SK-N-SH (cell line): Measurements from ENCODE around the gene RAPGEF4. TPM values are rescaled to one million over a fixed set of nuclear protein-coding genes. Genes with fewer than 3 reads are reported as not detected.

ENCODE experiments used
- CTCF ChIA-PET: fragments of 300-600, 350-600 bp; formaldehyde crosslinking; extraction: SDS; loops from one replicate; lab custom pipeline; 2021; lab: Yijun Ruan, JAX
- POLR2A ChIA-PET: fragments of 350-600 bp; sonication (Branson Sonifier 250); formaldehyde crosslinking; extraction: SDS; loops from one replicate; lab custom pipeline; 2020; ENCODE audit warnings: antibody characterized with exemption, inconsistent platforms; lab: Yijun Ruan, JAX
- DNase-seq: peaks from one replicate; pipeline ENCODE4 v3.0.0; 2012
- H2AFZ ChIP-seq: fragments of 200-600 bp; sonication (generic); 2 replicates; pipeline ENCODE4 v1.8.1; 2016; ENCODE audit warnings: antibody characterized with exemption, mild to moderate bottlenecking, low read depth
- H3F3A ChIP-seq: fragments of 200-600 bp; sonication (generic); replicated peaks from 2 replicates; pipeline ENCODE3; 2016; ENCODE audit warnings: antibody characterized with exemption, mild to moderate bottlenecking; ENCODE audit not compliant: insufficient read depth
- H3K27ac ChIP-seq, 2 experiments: fragments of 200-500 bp in 1 of 2; fragments of 200-600 bp in 1 of 2; sonication (Bioruptor generic) in 1 of 2; sonication (generic), shearing (Covaris generic) in 1 of 2; 2 replicates each; pipeline versions ENCODE4 v1.5.1 to v1.6.1; 2014 to 2016; ENCODE audit warnings: low read depth in 2 of 2, inconsistent platforms in 1 of 2, low read length in 1 of 2, mild to moderate bottlenecking in 1 of 2, mixed read lengths in 1 of 2
- H3K27me3 ChIP-seq: fragments of 200-600 bp; sonication (generic), shearing (Covaris generic); 2 replicates; pipeline ENCODE4 v1.6.1; 2016; ENCODE audit warnings: mixed run types; ENCODE audit not compliant: insufficient read depth
- H3K36me3 ChIP-seq, 2 experiments: fragments of 200-500 bp in 1 of 2; fragments of 200-600 bp in 1 of 2; sonication (Bioruptor generic) in 1 of 2; sonication (generic) in 1 of 2; replicated peaks in 1 of 2; 2 replicates each; pipeline versions ENCODE3 to v1.5.1; 2014 to 2016; ENCODE audit warnings: low read length in 1 of 2, mild to moderate bottlenecking in 1 of 2; ENCODE audit not compliant: insufficient read depth in 2 of 2, control insufficient read depth in 1 of 2
- H3K4me1 ChIP-seq, 2 experiments: fragments of 200-500 bp in 1 of 2; fragments of 200-600 bp in 1 of 2; sonication (Bioruptor generic) in 1 of 2; sonication (generic), shearing (Covaris generic) in 1 of 2; 2 replicates each; pipeline versions ENCODE4 v1.5.1 to v1.6.1; 2014 to 2016; ENCODE audit warnings: low read depth in 1 of 2, low read length in 1 of 2, mixed run types in 1 of 2; ENCODE audit not compliant: insufficient read depth in 2 of 2, control insufficient read depth in 1 of 2
- H3K4me2 ChIP-seq: fragments of 200-600 bp; sonication (generic), shearing (Covaris generic); 2 replicates; pipeline ENCODE4 v1.6.1; 2017; ENCODE audit warnings: mixed run types
- H3K4me3 ChIP-seq, 2 experiments: fragments of 200-500 bp in 1 of 2; fragments of 200-600 bp in 1 of 2; sonication (Bioruptor generic) in 1 of 2; sonication (generic), shearing (Covaris generic) in 1 of 2; 2 replicates each; pipeline versions ENCODE4 v1.5.1 to v1.8.1; 2014 to 2016; ENCODE audit warnings: low read depth in 2 of 2, inconsistent platforms in 1 of 2, low read length in 1 of 2, mild to moderate bottlenecking in 1 of 2, mixed read lengths in 1 of 2, moderate library complexity in 1 of 2
- H3K79me2 ChIP-seq: fragments of 200-600 bp; sonication (generic); 2 replicates; pipeline ENCODE4 v1.8.1; 2017; ENCODE audit warnings: mild to moderate bottlenecking; ENCODE audit not compliant: insufficient read depth
- H3K9ac ChIP-seq: fragments of 200-600 bp; sonication (generic); 2 replicates; pipeline ENCODE4 v1.6.1; 2017; ENCODE audit warnings: mixed run types
- H3K9me2 ChIP-seq: fragments of 200-600 bp; sonication (generic); 2 replicates; pipeline ENCODE4 v1.6.1; 2017; ENCODE audit warnings: mixed run types
- H3K9me3 ChIP-seq: fragments of 200-600 bp; sonication (generic); 2 replicates; pipeline ENCODE4 v1.6.1; 2017; ENCODE audit warnings: mixed run types, mild to moderate bottlenecking, moderate library complexity
- H4K20me1 ChIP-seq: fragments of 200-600 bp; sonication (generic); 2 replicates; pipeline ENCODE4 v1.6.1; 2017; ENCODE audit warnings: mild to moderate bottlenecking, mixed run types; ENCODE audit not compliant: insufficient read depth
- CHD2 ChIP-seq: fragments of 150-350 bp; IDR thresholded peaks from 2 replicates; pipeline ENCODE4 v1.6.1; 2018; ENCODE audit warnings: low read length; ENCODE audit not compliant: partially characterized antibody
- FOSL2 ChIP-seq: IDR thresholded peaks from 2 replicates; pipeline ENCODE4 v1.4.0; 2012; ENCODE audit warnings: low read depth, mild to moderate bottlenecking, moderate library complexity, borderline replicate concordance
- GABPA ChIP-seq: IDR thresholded peaks from 2 replicates; pipeline ENCODE4 v1.4.0; 2012; ENCODE audit warnings: low read depth, mild to moderate bottlenecking
- JUND ChIP-seq: IDR thresholded peaks from 2 replicates; pipeline ENCODE4 v1.4.0; 2012
- RAD21 ChIP-seq: IDR thresholded peaks from 2 replicates; pipeline ENCODE4 v1.6.1; 2012; ENCODE audit warnings: mild to moderate bottlenecking, low read length
- REST ChIP-seq: IDR thresholded peaks from 2 replicates; pipeline ENCODE4 v1.6.1; 2012; ENCODE audit warnings: mild to moderate bottlenecking, low read depth, low read length, moderate library complexity
- SIN3A ChIP-seq: IDR thresholded peaks from 2 replicates; pipeline ENCODE4 v1.6.1; 2012; ENCODE audit warnings: low read depth, mild to moderate bottlenecking, low read length, moderate library complexity, borderline replicate concordance
- SMC3 ChIP-seq: IDR thresholded peaks from 2 replicates; pipeline ENCODE4 v1.6.1; 2012; ENCODE audit warnings: low read depth, low read length, improper control_type of control experiment
- TAF1 ChIP-seq: IDR thresholded peaks from 2 replicates; pipeline ENCODE4 v1.6.1; 2012; ENCODE audit warnings: low read depth, mild to moderate bottlenecking, low read length, moderate library complexity, borderline replicate concordance
- TCF12 ChIP-seq: IDR thresholded peaks from 2 replicates; pipeline ENCODE4 v1.4.0; 2012
- ZBTB33 ChIP-seq: IDR thresholded peaks from 2 replicates; pipeline ENCODE4 v1.4.0; 2012; ENCODE audit warnings: low read depth, borderline replicate concordance
- WGBS: methylation state at CpG from one replicate; pipeline ENCODE4 v1.1.6; 2017; ENCODE audit warnings: low lambda C conversion rate; 5-methylcytosine and 5-hydroxymethylcytosine counted together
- polyA plus RNA-seq, 3 experiments: library from polyadenylated mRNA; depleted of rRNA; stranded (reverse); fragments of >200 nt; gene quantifications; 2 replicates each; pipeline ENCODE4 v1.2.3, GENCODE V29; 2012
- TF ChIP-seq, protein P1 (sequence below): fragments of 150-350 bp; IDR thresholded peaks from 2 replicates; pipeline ENCODE4 v1.6.1; 2017; ENCODE audit warnings: antibody characterized with exemption, low read length, low read depth, borderline replicate concordance

RAPGEF4 gene
- polyA plus RNA-seq, 1 of the 3 experiments (the other 2 are of a cell fraction): 0.30 TPM

- no peaks in the 10 kb centered on the region for H3K9me3 ChIP-seq
- no peaks in the 10 kb centered on the region for H4K20me1 ChIP-seq
- H3K9me2 ChIP-seq: no peaks in the 10 kb centered on the region
- H3K36me3 ChIP-seq: no peaks in the 10 kb centered on the region
- peak overlapping the region; percentile 16; the same call in 1 of the 2 replicates for H3K4me2 ChIP-seq
- H3K4me3 ChIP-seq: no peak overlapping the region
- no peak overlapping the region for H3K9ac ChIP-seq
- H2AFZ ChIP-seq: no peak overlapping the region; the same call in 1 of the 2 replicates
- TF ChIP-seq TCF12 (0 out of 2 replicates have a peak, but pooled peaks have one; percentile 13), RAD21 (no peak), SMC3 (no peak), GABPA (no peak)
- TF ChIP-seq, protein P1, sequence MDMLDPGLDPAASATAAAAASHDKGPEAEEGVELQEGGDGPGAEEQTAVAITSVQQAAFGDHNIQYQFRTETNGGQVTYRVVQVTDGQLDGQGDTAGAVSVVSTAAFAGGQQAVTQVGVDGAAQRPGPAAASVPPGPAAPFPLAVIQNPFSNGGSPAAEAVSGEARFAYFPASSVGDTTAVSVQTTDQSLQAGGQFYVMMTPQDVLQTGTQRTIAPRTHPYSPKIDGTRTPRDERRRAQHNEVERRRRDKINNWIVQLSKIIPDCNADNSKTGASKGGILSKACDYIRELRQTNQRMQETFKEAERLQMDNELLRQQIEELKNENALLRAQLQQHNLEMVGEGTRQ: no peak
- no peaks in the 10 kb centered on the region for H3K27me3 ChIP-seq
- ChIA-PET POLR2A (no interaction called here), CTCF (interaction anchor here (0.6 to 2.1 kb wide), 3 partner anchors 23 to 128 kb away, joined by 3 to 7 read pairs (median 7); no protein-coding TSS in a partner anchor)
- H3K27ac ChIP-seq: peak overlapping the region in 1 of 2 experiments; percentile 36; a peak in 1 of 4 replicates
- DNase-seq: no peak
- H3F3A ChIP-seq: no peaks in the 10 kb centered on the region
- H3K4me1 ChIP-seq: peaks cover 0 to 8% of the 10 kb centered on the region in 2 experiments; a peak in 3 of 4 replicates
- WGBS: 68% methylated on average over 6 of the region's 6 CpGs
- no peaks in the 10 kb centered on the region for H3K79me2 ChIP-seq
Measured at GRCh38 chr2:172836347-172836821, 100.7 kb downstream of the RAPGEF4 start.

DNA sequence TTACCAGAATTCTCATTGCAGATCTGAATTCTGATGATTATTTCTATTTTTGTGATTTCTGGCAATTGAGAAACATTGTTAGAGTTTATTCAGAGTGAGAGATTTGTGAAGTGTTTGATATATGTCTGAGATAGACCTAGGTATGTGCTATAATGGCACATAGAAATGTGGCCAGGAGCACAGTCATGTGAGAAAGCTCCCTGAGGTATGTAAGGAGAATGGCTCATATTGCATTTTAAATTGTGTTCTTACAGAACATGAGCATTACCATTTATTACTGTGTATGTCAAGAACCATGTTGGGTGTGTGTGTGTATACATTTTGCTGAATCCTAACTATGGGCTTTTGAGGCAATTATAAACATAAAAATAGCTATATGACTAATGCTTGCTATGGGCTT lies 101.2 kb downstream of the RAPGEF4 start:
- ChIA-PET POLR2A (no interaction called here), CTCF (interaction anchor here (0.6 to 2.1 kb wide), 3 partner anchors 30 to 128 kb away, joined by 3 to 7 read pairs (median 3); no protein-coding TSS in a partner anchor)
- Histone ChIP-seq H3K36me3 (no peaks in the 10 kb centered on the region), H4K20me1 (no peaks in the 10 kb centered on the region), H3K9me2 (no peaks in the 10 kb centered on the region), H2AFZ (no peak overlapping the region; the same call in 1 of the 2 replicates), H3K9ac (no peak overlapping the region), H3K27ac (peak overlapping the region in 1 of 2 experiments; percentile 36; a peak in 1 of 4 replicates), H3F3A (no peaks in the 10 kb centered on the region), H3K27me3 (no peaks in the 10 kb centered on the region), H3K79me2 (no peaks in the 10 kb centered on the region), H3K9me3 (no peaks in the 10 kb centered on the region), H3K4me3 (no peak overlapping the region), H3K4me1 (peaks cover 0 to 8% of the 10 kb centered on the region in 2 experiments; a peak in 3 of 4 replicates), H3K4me2 (peak overlapping the region; percentile 16; the same call in 1 of the 2 replicates)
- DNase-seq: no peak
- TF ChIP-seq JUND (no peak), TAF1 (no peak), TCF12 (no peak), SIN3A (no peak)

- Histone ChIP-seq H3K27me3 (no peaks in the 10 kb centered on the region), H4K20me1 (no peaks in the 10 kb centered on the region), H3F3A (no peaks in the 10 kb centered on the region), H3K9ac (no peak overlapping the region), H2AFZ (no peak overlapping the region), H3K9me3 (no peaks in the 10 kb centered on the region), H3K27ac (no peak overlapping the region), H3K79me2 (no peaks in the 10 kb centered on the region), H3K4me2 (no peak overlapping the region), H3K4me3 (no peak overlapping the region), H3K9me2 (no peaks in the 10 kb centered on the region), H3K36me3 (no peaks in the 10 kb centered on the region), H3K4me1 (peaks cover 8 to 19% of the 10 kb centered on the region in 2 experiments; a peak in 3 of 4 replicates)
- POLR2A ChIA-PET: no interaction called here
- WGBS: 100% methylated on average over 1 of the region's 2 CpGs
- DNase-seq: no peak
- CTCF ChIA-PET: interaction anchor here (0.8 to 6.9 kb wide), 5 partner anchors 9 to 92 kb away, joined by 3 to 55 read pairs (median 3); no protein-coding TSS in a partner anchor
- TF ChIP-seq TAF1: no peak
- no peak for TF ChIP-seq CHD2
- TF ChIP-seq REST: no peak
- no peak for TF ChIP-seq ZBTB33
- TF ChIP-seq, protein P1: no peak
- no peak for TF ChIP-seq FOSL2
Measured at GRCh38 chr2:172839446-172839845, 103.8 kb downstream of the RAPGEF4 start.
